Stomach (tissue), 9 donors: Measurements from ENCODE around the gene APH1B. TPM values are rescaled to one million over a fixed set of nuclear protein-coding genes. Genes with fewer than 3 reads are reported as not detected.

Source experiments
- DNase-seq, 2 donors: peaks; one replicate each; pipeline versions ENCODE4 v3.0.0 to v3.0.0-alpha.2; 2013 to 2019
- H3K27ac ChIP-seq, 5 donors: fragments of 200-600 bp in 4 of 5; sonication (generic) in 4 of 5; one replicate each; pipeline ENCODE4 v1.5.1; 2013 to 2019; ENCODE audit warnings: mild to moderate bottlenecking in 1 of 5, moderate library complexity in 1 of 5
- H3K27me3 ChIP-seq, 3 donors: fragments of 200-600 bp; sonication (generic); one replicate each; pipeline ENCODE4 v1.5.1; 2017 to 2019; ENCODE audit warnings: mixed run types in 1 of 3
- H3K36me3 ChIP-seq, 4 donors: fragments of 200-600 bp; sonication (generic); 1 replicate in 3 of 4; 2 replicates in 1 of 4; pipeline ENCODE4 v1.5.1; 2016 to 2019
- H3K4me1 ChIP-seq, 4 donors: fragments of 200-600 bp; sonication (generic); one replicate each; pipeline ENCODE4 v1.5.1; 2016 to 2019
- H3K4me3 ChIP-seq, 4 donors: fragments of 200-600 bp; sonication (generic) in 3 of 4; one replicate each; pipeline ENCODE4 v1.5.1; 2016 to 2019; ENCODE audit warnings: mild to moderate bottlenecking in 1 of 4
- H3K9me3 ChIP-seq, 4 donors: fragments of 200-600 bp; sonication (generic); one replicate each; pipeline ENCODE4 v1.5.1; 2016 to 2019
- CTCF ChIP-seq, 7 experiments: fragments of 450-650 bp in 4 of 7; fragments of 200-600 bp in 3 of 7; sonication (generic) in 3 of 7; IDR thresholded peaks; one replicate each; pipeline ENCODE4 v1.5.1; 2016 to 2019; ENCODE audit warnings: antibody characterized with exemption in 7 of 7, control low read depth in 2 of 7, mild to moderate bottlenecking in 1 of 7
- EP300 ChIP-seq: sonication (generic); formaldehyde crosslinking; IDR thresholded peaks from one replicate; pipeline ENCODE4 v1.6.1; 2017; ENCODE audit warnings: antibody characterized with exemption
- POLR2A ChIP-seq, 4 donors: fragments of 450-650 bp; IDR thresholded peaks; one replicate each; pipeline ENCODE4 v1.6.1; 2016; ENCODE audit warnings: antibody characterized with exemption in 4 of 4, control low read depth in 2 of 4, mild to moderate bottlenecking in 1 of 4, moderate library complexity in 1 of 4
- POLR2AphosphoS5 ChIP-seq, 3 donors: sonication (generic); formaldehyde crosslinking; IDR thresholded peaks; one replicate each; pipeline ENCODE4 v1.6.1; 2016; ENCODE audit warnings: antibody characterized with exemption in 3 of 3
- WGBS, 5 donors: extraction: QIAGEN DNeasy Blood & Tissue Kit in 3 of 5; methylation state at CpG; one replicate each; pipeline versions ENCODE4 v1.1.5 to v1.1.7; 2013 to 2018; 5-methylcytosine and 5-hydroxymethylcytosine counted together
- intact Hi-C: fragments of 100-400 bp; cut with DNase I; formaldehyde crosslinking; loops from one replicate; pipeline ENCODE4 v1.15.1; 2023; ENCODE audit warnings: low total_unique reads
- polyA plus RNA-seq, 3 donors: library from polyadenylated mRNA; stranded (reverse); fragments of 200-250 nt; gene quantifications; one replicate each; pipeline ENCODE4 v1.2.3, GENCODE V29; 2013
- total RNA-seq, 5 donors: library from RNA; depleted of rRNA; stranded (reverse); fragments of >200 nt; gene quantifications; one replicate each; pipeline versions ENCODE4 v1.1.0 to v1.2.3, GENCODE V29; 2014 to 2016
- donor health status: healthy with polysubstance abuse.
- donor health status: Bipolar disorder and iron deficiency.
- donor health status: healthy.

The APH1B gene
- total and polyA plus RNA-seq, 8 donors: 0.45 to 23.5 (median 3.3) TPM

GRCh38 chr15:63260791-63261190 lies 16.6 kb upstream of the APH1B start:
- no peak for TF ChIP-seq POLR2A (IDR thresholded peaks at IDR 0.05)
- TF ChIP-seq CTCF (IDR thresholded peaks at IDR 0.05): no peak
- TF ChIP-seq POLR2AphosphoS5 (IDR thresholded peaks at IDR 0.05): no peak
- TF ChIP-seq EP300: no peak
- peaks cover 0 to 10% (median 0%) of the 10 kb centered on the region in 4 donors for H3K4me1 ChIP-seq
- H3K27me3 ChIP-seq: no peaks in the 10 kb centered on the region
- 64 to 75% (median 66%) methylated on average over 5 of the region's 5 CpGs for WGBS, 5 donors
- H3K27ac ChIP-seq: no peak overlapping the region
- peaks cover 15 to 72% (median 60%) of the 10 kb centered on the region in 4 donors for H3K36me3 ChIP-seq
- no peak for DNase-seq
- H3K9me3 ChIP-seq: no peaks in the 10 kb centered on the region
- intact Hi-C loops: no loop called here
- no peak overlapping the region for H3K4me3 ChIP-seq

GRCh38 chr15:63261311-63261710 lies 16.1 kb upstream of the APH1B start:
- Histone ChIP-seq H3K27ac (no peak overlapping the region), H3K4me1 (peaks cover 0 to 10% (median 0%) of the 10 kb centered on the region in 4 donors), H3K36me3 (peaks cover 15 to 71% (median 60%) of the 10 kb centered on the region in 4 donors), H3K27me3 (no peaks in the 10 kb centered on the region), H3K4me3 (no peak overlapping the region), H3K9me3 (no peaks in the 10 kb centered on the region)
- no peak for TF ChIP-seq POLR2A (IDR thresholded peaks at IDR 0.05)
- TF ChIP-seq POLR2AphosphoS5 (IDR thresholded peaks at IDR 0.05): no peak
- no peak for TF ChIP-seq EP300
- TF ChIP-seq CTCF (IDR thresholded peaks at IDR 0.05): no peak
- DNase-seq: no peak
- intact Hi-C loops: no loop called here

GRCh38 chr15:63263519-63263918 lies 13.9 kb upstream of the APH1B start:
- Histone ChIP-seq H3K27me3 (no peaks in the 10 kb centered on the region), H3K36me3 (peaks cover 9 to 66% (median 47%) of the 10 kb centered on the region in 4 donors), H3K27ac (no peak overlapping the region), H3K9me3 (no peaks in the 10 kb centered on the region), H3K4me1 (peaks cover 0 to 7% (median 0%) of the 10 kb centered on the region in 4 donors), H3K4me3 (no peak overlapping the region)
- TF ChIP-seq POLR2AphosphoS5 (IDR thresholded peaks at IDR 0.05): no peak
- no peak for TF ChIP-seq POLR2A (IDR thresholded peaks at IDR 0.05)
- no peak for TF ChIP-seq CTCF (IDR thresholded peaks at IDR 0.05)
- no peak for TF ChIP-seq EP300
- WGBS, 5 donors: 64 to 81% (median 74%) methylated on average over 6 of the region's 6 CpGs
- intact Hi-C loops: no loop called here
- DNase-seq: no peak

GRCh38 chr15:63264688-63265293 lies 12.6 kb upstream of the APH1B start:
- Histone ChIP-seq H3K27me3 (no peaks in the 10 kb centered on the region), H3K4me1 (peaks cover 0 to 7% (median 0%) of the 10 kb centered on the region in 4 donors), H3K4me3 (no peak overlapping the region), H3K27ac (no peak overlapping the region), H3K36me3 (peaks cover 6 to 56% (median 39%) of the 10 kb centered on the region in 4 donors), H3K9me3 (no peaks in the 10 kb centered on the region)
- TF ChIP-seq POLR2AphosphoS5 (IDR thresholded peaks at IDR 0.05) (no peak), EP300 (no peak), POLR2A (IDR thresholded peaks at IDR 0.05) (no peak), CTCF (IDR thresholded peaks at IDR 0.05) (no peak)
- intact Hi-C loops: no loop called here
- 25 to 59% (median 37%) methylated on average over 1 of the region's 1 CpG for WGBS, 5 donors
- peak in 1 of 2 donors; percentile 17 for DNase-seq
